ENCODE measurements around the gene C3orf22.

The C3orf22 gene

GRCh38 chr3:126515066-126515706, 43.5 kb downstream of the C3orf22 start:
- H3K36me3 ChIP-seq (ENCODE audit: control insufficient read depth in 2 of 2, insufficient read depth in 1 of 2, low read length in 2 of 2) = no peaks in the 10 kb centered on the region
- TF ChIP-seq BCL11A (tag by site-specific recombination; IDR thresholded peaks at IDR 0.05; ENCODE audit: low read depth) = no peak
- TF ChIP-seq ZIC2 (tag by site-specific recombination; IDR thresholded peaks at IDR 0.05) = 0 out of 2 replicates have a peak, but pooled peaks have one; percentile 11
- no peaks in the 10 kb centered on the region for H3K9me3 ChIP-seq (ENCODE audit: control insufficient read depth, insufficient read depth, low read depth, low read length)
- ChIA-PET CTCF (interaction anchor here (0.6 kb wide), 1 partner anchor 1021 kb away, joined by 6 read pairs; no protein-coding TSS in a partner anchor), POLR2A (no interaction called here)
- H3K27ac ChIP-seq (ENCODE audit: extremely low read depth, low read depth, low read length) = no peak overlapping the region
- H3K4me1 ChIP-seq (ENCODE audit: control insufficient read depth, insufficient read depth, low read length) = no peaks in the 10 kb centered on the region
- no peak overlapping the region for H3K4me3 ChIP-seq (ENCODE audit: low read depth, low read length)

- ChIA-PET CTCF (no interaction called here), POLR2A (interaction anchor here (0.5 kb wide), 1 partner anchor 38 kb away, joined by 3 read pairs; no protein-coding TSS in a partner anchor)
- Histone ChIP-seq H3K36me3 (ENCODE audit: control insufficient read depth in 2 of 2, insufficient read depth in 1 of 2, low read length in 2 of 2) (no peaks in the 10 kb centered on the region), H3K27ac (ENCODE audit: extremely low read depth, low read depth, low read length) (no peak overlapping the region), H3K9me3 (ENCODE audit: control insufficient read depth, insufficient read depth, low read depth, low read length) (no peaks in the 10 kb centered on the region), H3K4me1 (ENCODE audit: control insufficient read depth, insufficient read depth, low read length) (no peaks in the 10 kb centered on the region), H3K4me3 (ENCODE audit: low read depth, low read length) (no peak overlapping the region)
- no peak for TF ChIP-seq ZNF157 (tag by site-specific recombination; IDR thresholded peaks at IDR 0.05)
- TF ChIP-seq ZNF747 (tag by site-specific recombination; IDR thresholded peaks at IDR 0.05) = no peak
- TF ChIP-seq ZNF645 (tag by site-specific recombination; IDR thresholded peaks at IDR 0.05) = no peak
- TF ChIP-seq ZNF239 (tag by site-specific recombination; IDR thresholded peaks at IDR 0.05) = no peak
- no peak for TF ChIP-seq ZNF248 (tag by site-specific recombination; IDR thresholded peaks at IDR 0.05)
- TF ChIP-seq ZNF133 (tag by site-specific recombination; IDR thresholded peaks at IDR 0.05) = no peak
- no peak for TF ChIP-seq REPIN1 (tag by site-specific recombination; IDR thresholded peaks at IDR 0.05; ENCODE audit: low read depth)
- no peak for TF ChIP-seq PATZ1 (tag by site-specific recombination; IDR thresholded peaks at IDR 0.05)
- TF ChIP-seq ZNF423 (tag by site-specific recombination; IDR thresholded peaks at IDR 0.05) = no peak
- no peak for TF ChIP-seq ZNF274 (IDR thresholded peaks at IDR 0.05; ENCODE audit: low read length)
- TF ChIP-seq ZNF274 (tag by site-specific recombination; IDR thresholded peaks at IDR 0.05; ENCODE audit: borderline replicate concordance) = no peak
- no peak for TF ChIP-seq ZSCAN16 (tag by site-specific recombination; IDR thresholded peaks at IDR 0.05)
- no peak for TF ChIP-seq ZNF362 (tag by site-specific recombination; IDR thresholded peaks at IDR 0.05)
- no peak for TF ChIP-seq ZNF19 (tag by site-specific recombination; IDR thresholded peaks at IDR 0.05; ENCODE audit: low read depth)
- no peak for TF ChIP-seq ZNF837 (tag by site-specific recombination; IDR thresholded peaks at IDR 0.05)
- TF ChIP-seq ZNF16 (tag by site-specific recombination; IDR thresholded peaks at IDR 0.05; ENCODE audit: low read depth) = no peak
- TF ChIP-seq ZFP41 (tag by site-specific recombination; IDR thresholded peaks at IDR 0.05; ENCODE audit: borderline replicate concordance) = no peak
- no peak for TF ChIP-seq ZNF610 (tag by site-specific recombination; IDR thresholded peaks at IDR 0.05; ENCODE audit: borderline replicate concordance)
- no peak for TF ChIP-seq KLF7 (tag by site-specific recombination; IDR thresholded peaks at IDR 0.05; ENCODE audit: borderline replicate concordance)
- TF ChIP-seq ZNF596 (tag by site-specific recombination; IDR thresholded peaks at IDR 0.05) = no peak
- no peak for TF ChIP-seq ZBTB1 (tag by site-specific recombination; IDR thresholded peaks at IDR 0.05)
Observed at GRCh38 chr3:126514161-126514560, 44.6 kb downstream of the C3orf22 start.
